PC-9 (cell line): ENCODE data around the gene MTF2. TPM values are rescaled to one million over a fixed set of nuclear protein-coding genes. Genes with fewer than 3 reads are reported as not detected.
A peak's percentile ranks its signal among the peaks of the same experiment; 100 is the strongest.

Experiments
- BruUV-seq: library from RNA; stranded (reverse); fragments of 400-500 nt; replicated peaks from 2 replicates; lab custom pipeline; 2021; lab: Mats Ljungman, UMichigan
- CTCF ChIA-PET: fragments of 300-600 bp; sonication (Branson Sonifier 250); formaldehyde crosslinking; loops from one replicate; lab custom pipeline; 2022; ENCODE audit warnings: antibody characterized with exemption; lab: Charles Lee
- POLR2A ChIA-PET: fragments of 300-600 bp; sonication (Branson Sonifier 250); formaldehyde crosslinking; loops from one replicate; lab custom pipeline; 2022; ENCODE audit warnings: antibody characterized with exemption; ENCODE audit not compliant: unreplicated experiment; lab: Charles Lee
- DNase-seq, 2 experiments: peaks; one replicate each; pipeline versions ENCODE4 v3.0.0 to v3.0.0-alpha.2; 2015 to 2022; ENCODE audit warnings: mixed read lengths in 1 of 2
- H2AFZ ChIP-seq: fragments of 200-600 bp; sonication (generic); 2 replicates; pipeline ENCODE4 v1.8.1; 2017; ENCODE audit warnings: antibody characterized with exemption
- H3F3A ChIP-seq: fragments of 200-600 bp; sonication (generic); 2 replicates; pipeline ENCODE4 v1.8.1; 2017; ENCODE audit warnings: antibody characterized with exemption, mild to moderate bottlenecking, low read depth; ENCODE audit not compliant: insufficient read depth
- H3K27ac ChIP-seq: fragments of 200-600 bp; sonication (generic); 2 replicates; pipeline ENCODE4 v1.6.1; 2016; ENCODE audit warnings: mixed run types
- H3K27me3 ChIP-seq: fragments of 200-600 bp; sonication (generic); 2 replicates; pipeline ENCODE4 v1.6.1; 2016; ENCODE audit warnings: low read depth, mixed run types; ENCODE audit not compliant: insufficient read depth
- H3K36me3 ChIP-seq: fragments of 200-600 bp; sonication (generic); 2 replicates; pipeline ENCODE4 v1.6.1; 2016; ENCODE audit warnings: low read depth, mixed run types
- H3K4me1 ChIP-seq: fragments of 200-600 bp; sonication (generic); replicated peaks from 2 replicates; pipeline ENCODE4 v1.6.1; 2016; ENCODE audit warnings: mixed run types; ENCODE audit not compliant: insufficient read depth
- H3K4me2 ChIP-seq: fragments of 200-600 bp; sonication (generic); 2 replicates; pipeline ENCODE4 v1.6.1; 2017; ENCODE audit warnings: mixed run types
- H3K4me3 ChIP-seq: fragments of 200-600 bp; sonication (generic); 2 replicates; pipeline ENCODE4 v1.6.1; 2016; ENCODE audit warnings: mixed run types
- H3K79me2 ChIP-seq: fragments of 200-600 bp; sonication (generic); 2 replicates; pipeline ENCODE4 v1.6.1; 2017; ENCODE audit warnings: low read depth, mixed run types
- H3K9me2 ChIP-seq: fragments of 200-600 bp; sonication (generic); 2 replicates; pipeline ENCODE4 v1.8.1; 2017; ENCODE audit warnings: mild to moderate bottlenecking; ENCODE audit not compliant: insufficient read depth
- H3K9me3 ChIP-seq: fragments of 200-600 bp; sonication (generic); 2 replicates; pipeline ENCODE4 v1.8.1; 2016; ENCODE audit warnings: low read depth; ENCODE audit not compliant: insufficient read depth
- H4K20me1 ChIP-seq: fragments of 200-600 bp; sonication (generic); 2 replicates; pipeline ENCODE4 v1.8.1; 2017; ENCODE audit not compliant: insufficient read depth
- EZH2 ChIP-seq: fragments of 200-600 bp; sonication (generic); IDR thresholded peaks from 2 replicates; pipeline ENCODE4 v1.8.0; 2017; ENCODE audit warnings: antibody characterized with exemption, low read depth
- intact Hi-C: fragments of 100-400 bp; cut with micrococcal nuclease; formaldehyde crosslinking; loops from one replicate; pipeline ENCODE4 v1.10.0; 2022; ENCODE audit not compliant: unreplicated experiment
- total RNA-seq: library from RNA; stranded (reverse); gene quantifications from 2 replicates; pipeline ENCODE4 v1.2.3, GENCODE V29; 2021
- TF ChIP-seq, protein P1 (sequence below): fragments of 200-600 bp; sonication (generic); conservative IDR thresholded peaks from 2 replicates; pipeline ENCODE4 v1.6.1; 2017; ENCODE audit warnings: mixed run types, antibody characterized with exemption, mild to moderate bottlenecking, moderate library complexity

Gene MTF2
- total RNA-seq, 1 experiment from 2014 or later: 31.7 TPM

- DNase-seq: no peak
- H3K27ac ChIP-seq: no peak overlapping the region
- H3K4me3 ChIP-seq: no peak overlapping the region
- intact Hi-C loops: no loop called here
- no peaks in the 10 kb centered on the region for H3K9me2 ChIP-seq
- BruUV-seq: no TSS peak
- ChIA-PET POLR2A (no interaction called here), CTCF (no interaction called here)
- no peaks in the 10 kb centered on the region for H3K4me1 ChIP-seq
- H3K79me2 ChIP-seq: peaks cover 95% of the 10 kb centered on the region
- H3F3A ChIP-seq: peaks cover 4% of the 10 kb centered on the region; the same call in 1 of the 2 replicates
- no peak overlapping the region for H3K4me2 ChIP-seq
- H4K20me1 ChIP-seq: 0 out of 2 replicates have a peak, but pooled peaks cover 20% of the 10 kb centered on the region
- H3K27me3 ChIP-seq: no peaks in the 10 kb centered on the region
- peaks cover 12% of the 10 kb centered on the region; the same call in 1 of the 2 replicates for H3K9me3 ChIP-seq
- peaks cover 46% of the 10 kb centered on the region for H3K36me3 ChIP-seq
- TF ChIP-seq, protein P1, sequence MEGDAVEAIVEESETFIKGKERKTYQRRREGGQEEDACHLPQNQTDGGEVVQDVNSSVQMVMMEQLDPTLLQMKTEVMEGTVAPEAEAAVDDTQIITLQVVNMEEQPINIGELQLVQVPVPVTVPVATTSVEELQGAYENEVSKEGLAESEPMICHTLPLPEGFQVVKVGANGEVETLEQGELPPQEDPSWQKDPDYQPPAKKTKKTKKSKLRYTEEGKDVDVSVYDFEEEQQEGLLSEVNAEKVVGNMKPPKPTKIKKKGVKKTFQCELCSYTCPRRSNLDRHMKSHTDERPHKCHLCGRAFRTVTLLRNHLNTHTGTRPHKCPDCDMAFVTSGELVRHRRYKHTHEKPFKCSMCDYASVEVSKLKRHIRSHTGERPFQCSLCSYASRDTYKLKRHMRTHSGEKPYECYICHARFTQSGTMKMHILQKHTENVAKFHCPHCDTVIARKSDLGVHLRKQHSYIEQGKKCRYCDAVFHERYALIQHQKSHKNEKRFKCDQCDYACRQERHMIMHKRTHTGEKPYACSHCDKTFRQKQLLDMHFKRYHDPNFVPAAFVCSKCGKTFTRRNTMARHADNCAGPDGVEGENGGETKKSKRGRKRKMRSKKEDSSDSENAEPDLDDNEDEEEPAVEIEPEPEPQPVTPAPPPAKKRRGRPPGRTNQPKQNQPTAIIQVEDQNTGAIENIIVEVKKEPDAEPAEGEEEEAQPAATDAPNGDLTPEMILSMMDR: no peak
- no peak for TF ChIP-seq EZH2
- H2AFZ ChIP-seq: no peak overlapping the region
Measured at GRCh38 chr1:93108335-93108734, 29.3 kb downstream of the MTF2 start.

DNA sequence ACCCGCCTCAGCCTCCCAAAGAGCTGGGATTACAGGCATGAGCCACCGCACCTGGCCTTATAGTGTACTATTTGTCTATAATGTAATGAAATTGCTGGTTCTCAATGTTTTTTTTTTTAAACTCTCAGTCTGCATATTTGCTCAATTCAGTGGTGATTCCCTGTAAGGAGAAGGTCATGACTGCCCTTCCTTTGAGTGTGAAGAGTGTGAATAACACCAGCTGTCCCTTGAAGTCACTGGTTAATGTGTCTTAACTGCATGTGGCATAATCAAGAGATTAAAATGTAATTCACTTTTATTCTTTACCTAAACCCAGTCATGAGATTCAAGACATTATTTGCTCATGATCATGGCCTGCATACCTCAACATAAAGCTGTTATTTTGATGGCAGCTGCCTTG is 30.5 kb downstream of the MTF2 start:
- peaks cover 5% of the 10 kb centered on the region for H3K4me1 ChIP-seq
- no peak overlapping the region for H3K27ac ChIP-seq
- no peak overlapping the region for H3K4me2 ChIP-seq
- peaks cover 12% of the 10 kb centered on the region; the same call in 1 of the 2 replicates for H3K9me3 ChIP-seq
- H2AFZ ChIP-seq: no peak overlapping the region
- peaks cover 11% of the 10 kb centered on the region; the same call in 1 of the 2 replicates for H3F3A ChIP-seq
- BruUV-seq: no TSS peak
- TF ChIP-seq, protein P1: no peak
- no peak for TF ChIP-seq EZH2
- ChIA-PET CTCF (no interaction called here), POLR2A (no interaction called here)
- H3K79me2 ChIP-seq: peaks cover 96% of the 10 kb centered on the region
- DNase-seq: no peak
- no peaks in the 10 kb centered on the region for H3K27me3 ChIP-seq
- H3K4me3 ChIP-seq: no peak overlapping the region
- 0 out of 2 replicates have a peak, but pooled peaks cover 16% of the 10 kb centered on the region for H4K20me1 ChIP-seq
- intact Hi-C loops: no loop called here
- no peaks in the 10 kb centered on the region for H3K9me2 ChIP-seq
- peaks cover 39% of the 10 kb centered on the region; the same call in 1 of the 2 replicates for H3K36me3 ChIP-seq

DNA sequence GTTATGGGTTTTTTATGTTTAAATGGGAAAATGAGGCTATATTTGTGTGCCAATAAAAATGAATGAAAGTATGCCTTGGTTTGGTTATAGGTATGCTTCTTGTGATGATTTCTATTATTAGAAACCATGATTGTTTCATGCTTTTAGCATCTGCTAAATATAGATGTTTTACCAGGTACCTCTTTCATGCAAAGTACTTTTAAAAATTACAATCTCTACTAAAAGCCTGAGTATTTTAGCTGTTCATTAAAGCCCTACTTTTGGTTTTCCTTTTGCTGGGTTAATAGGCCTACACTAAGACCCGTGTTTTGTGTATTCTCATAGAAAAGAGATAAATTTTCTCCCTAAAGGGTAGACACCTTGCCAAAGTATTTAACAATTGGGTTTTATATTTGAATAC is 32.0 kb downstream of the MTF2 start:
- Histone ChIP-seq H3K4me2 (no peak overlapping the region), H3K79me2 (peaks cover 87% of the 10 kb centered on the region), H3K9me2 (no peaks in the 10 kb centered on the region), H3K27me3 (no peaks in the 10 kb centered on the region), H3K4me1 (peaks cover 5% of the 10 kb centered on the region), H3K27ac (peak overlapping the region; percentile 21; the same call in 1 of the 2 replicates), H4K20me1 (peaks cover 23% of the 10 kb centered on the region), H3K9me3 (peaks cover 12% of the 10 kb centered on the region; the same call in 1 of the 2 replicates), H3F3A (peaks cover 7% of the 10 kb centered on the region; the same call in 1 of the 2 replicates), H3K4me3 (no peak overlapping the region), H3K36me3 (peaks cover 45% of the 10 kb centered on the region), H2AFZ (no peak overlapping the region)
- TF ChIP-seq, protein P1: no peak
- TF ChIP-seq EZH2: no peak
- intact Hi-C loops: no loop called here
- BruUV-seq: no TSS peak
- no peak for DNase-seq
- CTCF ChIA-PET: no interaction called here
- POLR2A ChIA-PET: interaction anchor here (0.7 kb wide), 1 partner anchor 235 kb away, joined by 4 read pairs; the partner anchor contains the start of gene DR1
